ENCODE data around the gene ZMIZ1. TPM values are rescaled to one million over a fixed set of nuclear protein-coding genes. Genes with fewer than 3 reads are reported as not detected.
A peak's percentile ranks its signal among the peaks of the same experiment; 100 is the strongest.

ZMIZ1 gene
- total RNA-seq, 1 experiment from 2014 or later = 28.4 TPM

DNA sequence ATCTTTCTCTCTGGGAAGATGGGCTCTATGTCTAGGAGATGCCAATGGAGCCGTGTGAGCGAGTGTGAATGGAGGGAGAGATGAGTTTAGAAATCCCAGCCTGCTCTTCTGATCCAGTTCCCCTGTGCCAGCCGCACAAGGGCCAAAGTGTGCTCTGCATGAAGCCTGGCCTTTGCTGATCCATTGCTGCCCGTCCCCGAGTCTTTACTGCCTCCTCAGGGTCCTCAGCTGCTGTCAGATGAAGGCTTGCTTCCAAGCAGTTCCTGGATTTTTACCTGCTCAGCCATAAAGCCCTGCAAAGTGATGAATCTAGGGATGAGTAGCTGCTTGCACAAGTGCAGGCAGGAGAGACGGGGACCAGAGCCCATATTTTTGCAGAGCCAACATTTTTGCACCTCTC, 115.9 kb downstream of the ZMIZ1 start:
- POLR2A ChIA-PET = no interaction called here
- Histone ChIP-seq H3K36me3 (ENCODE audit: control insufficient read depth in 1 of 2, insufficient read depth in 2 of 2, low read length in 2 of 2) (no peaks in the 10 kb centered on the region), H3K27ac (ENCODE audit: low read depth, low read length) (peak overlapping the region; percentile 43), H3K27me3 (ENCODE audit: insufficient read depth, low read length) (no peaks in the 10 kb centered on the region), H3K79me2 (ENCODE audit: insufficient read depth, low read length) (no peaks in the 10 kb centered on the region; the same call in 1 of the 2 replicates), H4K20me1 (ENCODE audit: insufficient read depth) (no peaks in the 10 kb centered on the region), H3K9me3 (ENCODE audit: control insufficient read depth in 1 of 2, insufficient read depth in 1 of 2, low read depth in 1 of 2, low read length in 2 of 2) (no peaks in the 10 kb centered on the region), H3K9me2 (ENCODE audit: insufficient read depth) (no peaks in the 10 kb centered on the region), H3K4me3 (replicated peaks in 1 of 2; ENCODE audit: low read depth in 1 of 2, low read length in 2 of 2) (peak overlapping the region in 1 of 2 experiments; percentile 35; a peak in 2 of 4 replicates), H3K9ac (ENCODE audit: low read length) (peak overlapping the region; percentile 59), H3K4me1 (ENCODE audit: control insufficient read depth in 1 of 2, insufficient read depth in 2 of 2, low read length in 2 of 2) (peaks cover 79 to 100% of the 10 kb centered on the region in 2 experiments), H2AFZ (ENCODE audit: low read depth, low read length, poor library complexity, severe bottlenecking) (no peak overlapping the region), H3K4me2 (ENCODE audit: low read length) (peak overlapping the region; percentile 80)
- ATAC-seq (no peak), DNase-seq (ENCODE audit: low read depth, low spot score) (no peak)
- CTCF ChIA-PET = interaction anchor here (1.4 to 1.9 kb wide), 2 partner anchors 8 to 10 kb away, joined by 5 to 7 read pairs; no protein-coding TSS in a partner anchor
- TF ChIP-seq RAD21 (IDR thresholded peaks at IDR 0.05; ENCODE audit: low read depth) = no peak
- TF ChIP-seq YY1 (IDR thresholded peaks at IDR 0.05; ENCODE audit: extremely low read depth, insufficient replicate concordance, low read depth, low read length) = no peak
- TF ChIP-seq EZH2phosphoT487 (IDR thresholded peaks at IDR 0.05; ENCODE audit: borderline replicate concordance) = no peak
- TF ChIP-seq SRF (IDR thresholded peaks at IDR 0.05; ENCODE audit: low read depth) = no peak
- TF ChIP-seq ZFX (IDR thresholded peaks at IDR 0.05) = no peak
- no peak for TF ChIP-seq CEBPB (IDR thresholded peaks at IDR 0.05; ENCODE audit: low read depth)
- TF ChIP-seq MAX (IDR thresholded peaks at IDR 0.05) = no peak
- TF ChIP-seq ZNF274 (IDR thresholded peaks at IDR 0.05; ENCODE audit: low read depth, low read length) = no peak
- no peak for TF ChIP-seq SP1 (IDR thresholded peaks at IDR 0.05; ENCODE audit: low read depth)
- no peak for TF ChIP-seq FOSL1 (IDR thresholded peaks at IDR 0.05; ENCODE audit: low read depth)
- no peak for TF ChIP-seq EGR1 (IDR thresholded peaks at IDR 0.05; ENCODE audit: low read depth)
- TF ChIP-seq POLR2A (IDR thresholded peaks at IDR 0.05; ENCODE audit: borderline replicate concordance, extremely low read depth, insufficient read depth, insufficient read length) = no peak
- no TSS peak for BruUV-seq (replicated peaks)
- RAD21 ChIA-PET (ENCODE audit: low non-redundant PET in 1 of 2, low total read pairs in 2 of 2, uncharacterized antibody in 2 of 2, unreplicated experiment in 2 of 2) = no interaction called here
- intact Hi-C loops (cut with micrococcal nuclease) = loop anchor here (5.0 kb wide), 1 partner anchor 102 kb away; no protein-coding TSS in a partner anchor
